Thymus (tissue), 11 donors: Measurements from ENCODE around the gene REC114. TPM values are rescaled to one million over a fixed set of nuclear protein-coding genes. Genes with fewer than 3 reads are reported as not detected.

ENCODE experiments used
- DNase-seq, 9 donors: peaks; one replicate each; pipeline ENCODE4 v3.0.0-alpha.2; 2013; ENCODE audit warnings: low spot score in 9 of 9, low read depth in 6 of 9, missing footprints in 1 of 9
- H3K27ac ChIP-seq, 2 donors: one replicate each; pipeline ENCODE4 v1.5.1; 2013; ENCODE audit warnings: control low read depth in 1 of 2, low read depth in 1 of 2, low read length in 1 of 2, mild to moderate bottlenecking in 1 of 2, moderate library complexity in 1 of 2
- H3K27me3 ChIP-seq, 2 donors: one replicate each; pipeline ENCODE4 v1.5.1; 2013; ENCODE audit warnings: low read length in 1 of 2; ENCODE audit not compliant: control insufficient read depth in 2 of 2, insufficient read depth in 1 of 2
- H3K36me3 ChIP-seq, 2 donors: one replicate each; pipeline ENCODE4 v1.5.1; 2013; ENCODE audit warnings: low read length in 1 of 2, mild to moderate bottlenecking in 1 of 2, moderate library complexity in 1 of 2; ENCODE audit not compliant: control insufficient read depth in 2 of 2, insufficient read depth in 2 of 2
- H3K4me1 ChIP-seq, 2 donors: one replicate each; pipeline ENCODE4 v1.5.1; 2013; ENCODE audit warnings: low read length in 2 of 2; ENCODE audit not compliant: control insufficient read depth in 2 of 2, insufficient read depth in 2 of 2
- H3K4me3 ChIP-seq, 2 donors: one replicate each; pipeline ENCODE4 v1.5.1; 2013; ENCODE audit warnings: low read length in 2 of 2, control low read depth in 1 of 2, mild to moderate bottlenecking in 1 of 2
- H3K9me3 ChIP-seq, 2 donors: one replicate each; pipeline ENCODE4 v1.5.1; 2013; ENCODE audit warnings: low read length in 1 of 2, mild to moderate bottlenecking in 1 of 2; ENCODE audit not compliant: control insufficient read depth in 2 of 2, insufficient read depth in 1 of 2
- WGBS: extraction: QIAGEN DNeasy Blood & Tissue Kit; methylation state at CpG from one replicate; pipeline ENCODE4 v1.1.7; 2013; 5-methylcytosine and 5-hydroxymethylcytosine counted together
- polyA plus RNA-seq: library from polyadenylated mRNA; stranded (reverse); fragments of 200-250 nt; gene quantifications from one replicate; pipeline ENCODE4 v1.2.3, GENCODE V29; 2013
- total RNA-seq: library from RNA; stranded (reverse); fragments of 120-200 nt; gene quantifications from one replicate; pipeline ENCODE4 v1.2.4, GENCODE V29; 2013
- donor health status: healthy.

REC114 gene
- total and polyA plus RNA-seq, 2 donors, result 0.07 to 0.09 TPM

- H3K4me1 ChIP-seq, result no peaks in the 10 kb centered on the region
- H3K27me3 ChIP-seq, result no peaks in the 10 kb centered on the region
- no peaks in the 10 kb centered on the region for H3K36me3 ChIP-seq
- no peak overlapping the region for H3K4me3 ChIP-seq
- no peaks in the 10 kb centered on the region for H3K9me3 ChIP-seq
- no peak for DNase-seq
- H3K27ac ChIP-seq, result no peak overlapping the region
These were observed 57.7 kb downstream of the REC114 start for GRCh38 chr15:73500696-73501095.

DNA sequence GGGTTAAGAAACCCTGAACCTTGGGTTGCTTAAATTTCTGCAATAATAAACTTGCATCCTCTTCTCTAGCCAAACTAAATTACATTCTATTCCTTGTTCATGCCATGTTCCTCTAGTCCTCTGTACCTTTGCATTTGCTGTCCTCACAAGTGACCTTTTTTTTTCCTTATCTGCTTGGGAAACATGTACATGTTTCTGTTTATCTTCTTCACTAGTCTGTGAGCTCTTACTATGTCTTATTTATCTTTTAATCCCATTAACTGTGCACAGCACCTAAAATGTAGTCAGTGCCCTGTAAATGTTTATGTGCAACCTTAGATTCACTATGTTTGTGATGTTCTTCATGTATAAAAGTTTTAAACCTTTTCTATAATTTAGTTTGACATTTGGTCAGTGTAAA is 61.9 kb downstream of the REC114 start:
- Histone ChIP-seq H3K27me3 (no peaks in the 10 kb centered on the region), H3K36me3 (no peaks in the 10 kb centered on the region)
- no peak for DNase-seq

GRCh38 chr15:73515527-73515926 is 72.6 kb downstream of the REC114 start:
- WGBS, result 82% methylated on average over 1 of the region's 1 CpG
- no peak for DNase-seq
- H3K4me3 ChIP-seq, result no peak overlapping the region

More for the DNA sequence above, 61.9 kb downstream of the REC114 start:
- H3K9me3 ChIP-seq, result no peaks in the 10 kb centered on the region
- no peaks in the 10 kb centered on the region for H3K4me1 ChIP-seq
- H3K4me3 ChIP-seq, result no peak overlapping the region
- H3K27ac ChIP-seq, result no peak overlapping the region

GRCh38 chr15:73517566-73517965 is 74.6 kb downstream of the REC114 start:
- 94% methylated on average over 2 of the region's 2 CpGs for WGBS

More at GRCh38 chr15:73515527-73515926, 72.6 kb downstream of the REC114 start:
- Histone ChIP-seq H3K9me3 (no peaks in the 10 kb centered on the region), H3K27me3 (no peaks in the 10 kb centered on the region), H3K36me3 (no peaks in the 10 kb centered on the region), H3K27ac (no peak overlapping the region), H3K4me1 (no peaks in the 10 kb centered on the region)

GRCh38 chr15:73518180-73518862 is 75.4 kb downstream of the REC114 start:
- no peak for DNase-seq
- Histone ChIP-seq H3K27me3 (no peaks in the 10 kb centered on the region), H3K4me3 (no peak overlapping the region), H3K9me3 (no peaks in the 10 kb centered on the region), H3K4me1 (no peaks in the 10 kb centered on the region), H3K27ac (no peak overlapping the region), H3K36me3 (no peaks in the 10 kb centered on the region)
- WGBS, result 91% methylated on average over 3 of the region's 3 CpGs

More at GRCh38 chr15:73517566-73517965, 74.6 kb downstream of the REC114 start:
- Histone ChIP-seq H3K36me3 (no peaks in the 10 kb centered on the region), H3K9me3 (no peaks in the 10 kb centered on the region), H3K27ac (no peak overlapping the region), H3K4me1 (no peaks in the 10 kb centered on the region), H3K4me3 (no peak overlapping the region), H3K27me3 (no peaks in the 10 kb centered on the region)
- no peak for DNase-seq

GRCh38 chr15:73518876-73519733 is 76.1 kb downstream of the REC114 start:
- Histone ChIP-seq H3K9me3 (no peaks in the 10 kb centered on the region), H3K4me1 (no peaks in the 10 kb centered on the region), H3K27me3 (no peaks in the 10 kb centered on the region), H3K36me3 (no peaks in the 10 kb centered on the region), H3K4me3 (no peak overlapping the region), H3K27ac (no peak overlapping the region)
- 95% methylated on average over 5 of the region's 5 CpGs for WGBS
- no peak for DNase-seq

DNA sequence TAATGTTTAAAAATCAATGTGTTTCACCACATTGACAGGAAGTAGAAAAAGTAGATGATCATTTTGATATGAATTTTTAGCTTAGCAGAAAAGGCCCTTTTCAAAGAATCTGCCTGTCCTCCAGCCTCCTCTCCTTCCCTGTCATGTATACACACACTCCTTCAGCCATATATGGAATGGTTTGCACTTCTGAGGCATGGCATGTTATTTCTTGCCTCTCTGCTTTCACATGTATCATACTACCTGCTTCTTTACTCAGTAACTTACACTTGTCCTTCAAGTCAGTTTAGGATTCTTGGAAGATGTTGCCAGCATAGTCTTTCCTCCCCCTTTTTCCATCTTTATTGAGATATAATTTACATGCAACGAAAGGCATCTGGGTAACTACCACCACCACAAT is 79.0 kb downstream of the REC114 start:
- DNase-seq, result no peak
- 93% methylated on average over 1 of the region's 1 CpG for WGBS
- H3K36me3 ChIP-seq, result no peaks in the 10 kb centered on the region

GRCh38 chr15:73524919-73525318 is 82.0 kb downstream of the REC114 start:
- Histone ChIP-seq H3K36me3 (no peaks in the 10 kb centered on the region), H3K4me1 (no peaks in the 10 kb centered on the region), H3K27me3 (no peaks in the 10 kb centered on the region), H3K4me3 (no peak overlapping the region), H3K9me3 (no peaks in the 10 kb centered on the region), H3K27ac (no peak overlapping the region)
- no peak for DNase-seq
- WGBS, result 93% methylated on average over 1 of the region's 1 CpG

More for the DNA sequence above, 79.0 kb downstream of the REC114 start:
- no peaks in the 10 kb centered on the region for H3K9me3 ChIP-seq
- H3K4me1 ChIP-seq, result no peaks in the 10 kb centered on the region
- no peaks in the 10 kb centered on the region for H3K27me3 ChIP-seq
- H3K4me3 ChIP-seq, result no peak overlapping the region
- H3K27ac ChIP-seq, result no peak overlapping the region

GRCh38 chr15:73527598-73527997 is 84.6 kb downstream of the REC114 start:
- no peak overlapping the region for H3K4me3 ChIP-seq
- H3K36me3 ChIP-seq, result no peaks in the 10 kb centered on the region
- no peaks in the 10 kb centered on the region for H3K4me1 ChIP-seq
- no peak for DNase-seq
- no peak overlapping the region for H3K27ac ChIP-seq
- no peaks in the 10 kb centered on the region for H3K27me3 ChIP-seq
- WGBS, result 93% methylated on average over 2 of the region's 2 CpGs
- H3K9me3 ChIP-seq, result no peaks in the 10 kb centered on the region
